ENCODE results near the gene GRIK3. TPM values are rescaled to one million over a fixed set of nuclear protein-coding genes. Genes with fewer than 3 reads are reported as not detected.
A peak's percentile ranks its signal among the peaks of the same experiment; 100 is the strongest.

The GRIK3 gene
- total RNA-seq, 1 donor from 2014 or later, result not detected

- H3K27ac Mint-ChIP-seq, result no peak overlapping the region
- no peaks in the 10 kb centered on the region for H3K4me1 Mint-ChIP-seq
- H3K9me3 Mint-ChIP-seq, result no peaks in the 10 kb centered on the region
- no peak for DNase-seq (ENCODE audit: low spot score in 2 of 2, unreplicated experiment in 2 of 2)
- TF ChIP-seq CTCF (IDR thresholded peaks at IDR 0.05; ENCODE audit: unreplicated experiment), result no peak
- H3K4me3 Mint-ChIP-seq, result no peak overlapping the region
- H3K27me3 Mint-ChIP-seq (ENCODE audit: low read depth), result peaks cover 23% of the 10 kb centered on the region
- H3K36me3 Mint-ChIP-seq, result no peaks in the 10 kb centered on the region
Measured at GRCh38 chr1:36973056-36973455, 61.3 kb downstream of the GRIK3 start.

DNA sequence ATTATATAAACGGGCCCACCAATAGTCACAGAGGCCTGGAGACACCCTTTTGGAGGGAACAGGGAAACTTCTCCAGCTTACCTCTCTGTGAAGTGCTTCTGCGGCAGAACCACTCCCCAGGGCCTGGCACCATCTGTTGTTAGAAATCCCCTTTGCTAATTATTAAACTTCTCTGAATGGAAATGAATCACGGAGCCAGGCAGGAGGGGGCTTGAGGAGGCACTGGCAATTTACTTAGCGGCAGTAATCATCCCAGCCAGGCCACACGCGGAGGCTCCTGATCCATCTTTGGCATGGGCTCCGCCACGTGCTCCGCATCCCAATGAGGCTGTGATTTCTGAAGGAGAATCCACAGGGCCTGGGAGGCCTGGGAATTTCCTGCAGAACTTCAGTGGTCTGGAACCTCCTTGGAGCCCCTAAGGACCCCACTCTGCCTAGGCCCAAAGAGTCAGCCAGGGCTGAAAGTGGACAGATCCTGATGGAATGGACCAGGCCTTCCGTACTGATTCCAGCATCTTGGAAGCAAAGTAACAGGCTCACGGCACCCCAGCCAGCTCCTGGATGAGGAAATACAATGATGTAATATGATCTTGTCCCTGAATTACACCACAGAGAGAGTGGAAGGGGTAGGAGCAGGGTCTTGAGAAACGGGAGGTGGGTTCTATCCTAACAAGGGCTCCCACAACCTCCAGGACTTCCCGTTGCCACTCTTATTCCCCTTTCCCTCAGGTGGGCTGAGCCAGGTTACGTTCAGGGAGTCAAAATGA lies 62.3 kb downstream of the GRIK3 start:
- Mint-ChIP-seq H3K4me1 (no peaks in the 10 kb centered on the region), H3K27me3 (ENCODE audit: low read depth) (peaks cover 26% of the 10 kb centered on the region), H3K36me3 (no peaks in the 10 kb centered on the region), H3K4me3 (no peak overlapping the region), H3K9me3 (no peaks in the 10 kb centered on the region), H3K27ac (no peak overlapping the region)
- no peak for TF ChIP-seq CTCF (IDR thresholded peaks at IDR 0.05; ENCODE audit: unreplicated experiment)
- no peak for DNase-seq (ENCODE audit: low spot score in 2 of 2, unreplicated experiment in 2 of 2)

- Mint-ChIP-seq H3K4me3 (no peak overlapping the region), H3K27ac (no peak overlapping the region), H3K4me1 (no peaks in the 10 kb centered on the region), H3K27me3 (ENCODE audit: low read depth) (peaks cover 15% of the 10 kb centered on the region), H3K36me3 (no peaks in the 10 kb centered on the region), H3K9me3 (no peaks in the 10 kb centered on the region)
- no peak for DNase-seq (ENCODE audit: low spot score in 2 of 2, unreplicated experiment in 2 of 2)
- TF ChIP-seq CTCF (IDR thresholded peaks at IDR 0.05; ENCODE audit: unreplicated experiment), result no peak
Measured at GRCh38 chr1:36968730-36969129, 65.6 kb downstream of the GRIK3 start.

DNA sequence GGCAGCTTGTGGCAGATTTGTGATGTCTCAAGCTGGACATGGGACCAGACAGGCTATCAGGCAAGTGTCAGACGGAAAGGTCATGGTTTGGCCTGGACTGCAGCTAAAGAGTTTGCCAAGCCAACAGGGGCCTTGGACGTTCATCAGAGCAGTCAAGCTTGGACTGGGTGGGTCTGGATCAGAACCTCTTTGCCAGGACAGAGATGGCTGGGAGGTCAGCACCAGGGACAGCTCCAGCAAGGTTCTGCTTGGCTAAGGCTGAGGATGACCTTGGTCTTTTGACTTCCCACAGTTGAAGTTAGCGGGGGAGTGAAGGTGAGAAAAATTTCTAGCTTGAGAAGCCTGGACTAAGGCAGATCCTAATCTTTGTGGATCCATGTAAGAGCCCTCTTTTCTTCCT lies 68.1 kb downstream of the GRIK3 start:
- Mint-ChIP-seq H3K36me3 (no peaks in the 10 kb centered on the region), H3K9me3 (no peaks in the 10 kb centered on the region), H3K4me3 (no peak overlapping the region), H3K4me1 (no peaks in the 10 kb centered on the region), H3K27me3 (ENCODE audit: low read depth) (peaks cover 23% of the 10 kb centered on the region), H3K27ac (no peak overlapping the region)
- no peak for TF ChIP-seq CTCF (IDR thresholded peaks at IDR 0.05; ENCODE audit: unreplicated experiment)
- peak in 1 of 2 experiments; percentile 48 for DNase-seq (ENCODE audit: low spot score in 2 of 2, unreplicated experiment in 2 of 2)

- H3K4me3 Mint-ChIP-seq, result no peak overlapping the region
Measured at GRCh38 chr1:36965275-36966159, 68.8 kb downstream of the GRIK3 start.

More at GRCh38 chr1:36965275-36966159, 68.8 kb downstream of the GRIK3 start:
- H3K27me3 Mint-ChIP-seq (ENCODE audit: low read depth), result peaks cover 26% of the 10 kb centered on the region
- no peaks in the 10 kb centered on the region for H3K9me3 Mint-ChIP-seq
- no peaks in the 10 kb centered on the region for H3K4me1 Mint-ChIP-seq
- no peak for TF ChIP-seq CTCF (IDR thresholded peaks at IDR 0.05; ENCODE audit: unreplicated experiment)
- DNase-seq (ENCODE audit: low spot score in 2 of 2, unreplicated experiment in 2 of 2), result no peak
- no peaks in the 10 kb centered on the region for H3K36me3 Mint-ChIP-seq
- no peak overlapping the region for H3K27ac Mint-ChIP-seq
